Ishikawa (cell line): ENCODE data around the gene TBC1D14.

Experiments used
- CEBPB ChIP-seq: IDR thresholded peaks from 2 replicates; pipeline ENCODE4 v1.6.1; 2012
- CREB1 ChIP-seq: IDR thresholded peaks from 2 replicates; pipeline ENCODE4 v1.6.1; 2012; ENCODE audit warnings: low read depth
- EGR1 ChIP-seq: IDR thresholded peaks from 2 replicates; pipeline ENCODE4 v1.6.1; 2012
- EP300 ChIP-seq: IDR thresholded peaks from 2 replicates; pipeline ENCODE4 v1.6.1; 2012; ENCODE audit warnings: borderline replicate concordance
- FOXM1 ChIP-seq: IDR thresholded peaks from 2 replicates; pipeline ENCODE4 v1.6.1; 2012; ENCODE audit warnings: low read depth, borderline replicate concordance
- MAX ChIP-seq: IDR thresholded peaks from 2 replicates; pipeline ENCODE4 v1.6.1; 2012
- NFIC ChIP-seq: IDR thresholded peaks from 2 replicates; pipeline ENCODE4 v1.6.1; 2012
- RAD21 ChIP-seq: IDR thresholded peaks from 2 replicates; pipeline ENCODE4 v1.6.1; 2012; ENCODE audit warnings: low read depth
- REST ChIP-seq: IDR thresholded peaks from 2 replicates; pipeline ENCODE4 v1.6.1; 2012; ENCODE audit warnings: low read depth, mild to moderate bottlenecking
- TAF1 ChIP-seq: IDR thresholded peaks from 2 replicates; pipeline ENCODE4 v1.6.1; 2012; ENCODE audit warnings: low read depth, mild to moderate bottlenecking
- TCF12 ChIP-seq: IDR thresholded peaks from 2 replicates; pipeline ENCODE4 v1.6.1; 2012; ENCODE audit warnings: low read depth
- TEAD4 ChIP-seq: IDR thresholded peaks from 2 replicates; pipeline ENCODE4 v1.6.1; 2012
- USF1 ChIP-seq: IDR thresholded peaks from 2 replicates; pipeline ENCODE4 v1.6.1; 2012
- YY1 ChIP-seq: IDR thresholded peaks from 2 replicates; pipeline ENCODE4 v1.6.1; 2012; ENCODE audit warnings: low read depth
- ZBTB7A ChIP-seq: IDR thresholded peaks from 2 replicates; pipeline ENCODE4 v1.6.1; 2012; ENCODE audit warnings: low read depth

TBC1D14 gene

GRCh38 chr4:6959261-6959660 is 49.6 kb downstream of the TBC1D14 start:
- TF ChIP-seq ZBTB7A (no peak), RAD21 (no peak), TEAD4 (no peak), NFIC (no peak), USF1 (no peak), CREB1 (no peak), MAX (no peak), TCF12 (no peak), EP300 (no peak), CEBPB (no peak), EGR1 (no peak), YY1 (no peak), TAF1 (no peak), REST (no peak), FOXM1 (no peak)

- TF ChIP-seq REST (no peak), USF1 (no peak), TEAD4 (no peak), EGR1 (no peak), TCF12 (no peak), MAX (no peak)
Observed at GRCh38 chr4:6960154-6960553, 50.5 kb downstream of the TBC1D14 start.

- TF ChIP-seq RAD21 (no peak), TEAD4 (no peak), REST (no peak), ZBTB7A (no peak), NFIC (no peak), YY1 (no peak), EGR1 (no peak), CEBPB (no peak), FOXM1 (no peak)
Observed at GRCh38 chr4:6960628-6961412, 51.2 kb downstream of the TBC1D14 start.

GRCh38 chr4:6961496-6962210 is 52.0 kb downstream of the TBC1D14 start:
- TF ChIP-seq MAX: no peak
- TF ChIP-seq EGR1: no peak
- no peak for TF ChIP-seq CEBPB
- TF ChIP-seq CREB1: no peak
- TF ChIP-seq ZBTB7A: no peak
- no peak for TF ChIP-seq EP300
- TF ChIP-seq YY1: no peak
- no peak for TF ChIP-seq NFIC
- no peak for TF ChIP-seq TCF12
- no peak for TF ChIP-seq FOXM1
- no peak for TF ChIP-seq TEAD4
